PFSK-1 (cell line): ENCODE measurements around the gene SAPCD2.

Source experiments
- FOXP2 ChIP-seq: optimal IDR thresholded peaks from 2 replicates; pipeline ENCODE3; 2011; ENCODE audit warnings: borderline replicate concordance, control low read depth, inconsistent platforms; ENCODE audit not compliant: insufficient read depth; ENCODE audit errors: extremely low read length, extremely low read depth
- POLR2AphosphoS5 ChIP-seq: IDR thresholded peaks from 2 replicates; pipeline ENCODE4 v1.6.1; 2012; ENCODE audit warnings: low read depth, mild to moderate bottlenecking, control low read depth, low read length, moderate library complexity
- REST ChIP-seq, 2 experiments: IDR thresholded peaks; 2 replicates each; pipeline versions ENCODE4 v1.6.1 to v1.8.0; 2011 to 2012; ENCODE audit warnings: low read depth in 2 of 2, low read length in 2 of 2, control low read depth in 1 of 2, inconsistent platforms in 1 of 2, mild to moderate bottlenecking in 1 of 2, moderate library complexity in 1 of 2; ENCODE audit not compliant: insufficient read depth in 1 of 2
- SIN3A ChIP-seq: IDR thresholded peaks from 2 replicates; pipeline ENCODE4 v1.6.1; 2012; ENCODE audit warnings: mild to moderate bottlenecking, low read length, moderate library complexity, borderline replicate concordance; ENCODE audit not compliant: insufficient read depth
- TAF1 ChIP-seq: IDR thresholded peaks from 2 replicates; pipeline ENCODE4 v1.6.1; 2012; ENCODE audit warnings: low read length, control low read depth, borderline replicate concordance; ENCODE audit not compliant: insufficient read depth

- TF ChIP-seq POLR2AphosphoS5 (no peak), REST (IDR thresholded peaks at IDR 0.05; ENCODE audit: insufficient read depth in 1 of 2, low read depth in 2 of 2, low read length in 2 of 2) (no peak), SIN3A (no peak), TAF1 (no peak), FOXP2 (no peak)
Observed at GRCh38 chr9:137029058-137029936, 41.1 kb downstream of the SAPCD2 start.
